Caco-2 (cell line): ENCODE results near the gene FGFRL1. TPM values are rescaled to one million over a fixed set of nuclear protein-coding genes. Genes with fewer than 3 reads are reported as not detected.

ENCODE experiments used
- BruUV-seq: library from RNA; stranded (reverse); fragments of 400-500 nt; replicated peaks from 2 replicates; lab custom pipeline; 2021; lab: Mats Ljungman, UMichigan
- CTCF ChIA-PET: fragments of 300-600 bp; sonication (Branson Sonifier 250); formaldehyde crosslinking; loops from one replicate; lab custom pipeline; 2022; ENCODE audit warnings: antibody characterized with exemption; lab: Charles Lee
- POLR2A ChIA-PET: fragments of 300-600 bp; sonication (Branson Sonifier 250); formaldehyde crosslinking; loops from one replicate; lab custom pipeline; 2022; ENCODE audit warnings: antibody characterized with exemption; lab: Charles Lee
- DNase-seq, 2 experiments: peaks; one replicate each; pipeline versions ENCODE4 v3.0.0 to v3.0.0-alpha.2; 2020 to 2022
- H3K27me3 ChIP-seq: replicated peaks from 2 replicates; pipeline ENCODE4 v1.6.0; 2011; ENCODE audit warnings: low read length; ENCODE audit not compliant: control insufficient read depth, insufficient read depth
- H3K36me3 ChIP-seq: 2 replicates; pipeline ENCODE4 v1.5.1; 2011; ENCODE audit warnings: low read length; ENCODE audit not compliant: control insufficient read depth, insufficient read depth
- H3K4me1 ChIP-seq: fragments of 250-450 bp; sonication (Bioruptor Pico); 2 replicates; pipeline ENCODE4 v1.5.1; 2020; ENCODE audit warnings: mild to moderate bottlenecking
- H3K4me3 ChIP-seq: 2 replicates; pipeline ENCODE4 v1.5.1; 2011; ENCODE audit warnings: low read depth, mild to moderate bottlenecking, control low read depth, low read length
- H3K9me3 ChIP-seq: fragments of 250-450 bp; sonication (Bioruptor Pico); 2 replicates; pipeline ENCODE4 v1.5.1; 2020; ENCODE audit warnings: mild to moderate bottlenecking, moderate library complexity
- H3K27ac Mint-ChIP-seq: one replicate; pipeline ENCODE4 v1.8.0; 2022; ENCODE audit warnings: mixed read lengths; ENCODE audit not compliant: unreplicated experiment
- H3K27me3 Mint-ChIP-seq: one replicate; pipeline ENCODE4 v1.8.0; 2022; ENCODE audit warnings: mixed read lengths; ENCODE audit not compliant: insufficient read depth, unreplicated experiment
- H3K36me3 Mint-ChIP-seq: one replicate; pipeline ENCODE4 v1.8.0; 2022; ENCODE audit warnings: mild to moderate bottlenecking, mixed read lengths; ENCODE audit not compliant: insufficient read depth, unreplicated experiment
- H3K4me1 Mint-ChIP-seq: one replicate; pipeline ENCODE4 v1.8.0; 2022; ENCODE audit warnings: low read depth, mixed read lengths; ENCODE audit not compliant: unreplicated experiment
- H3K4me3 Mint-ChIP-seq: one replicate; pipeline ENCODE4 v1.8.0; 2022; ENCODE audit warnings: mild to moderate bottlenecking, moderate library complexity, mixed read lengths; ENCODE audit not compliant: unreplicated experiment
- H3K9me3 Mint-ChIP-seq: one replicate; pipeline ENCODE4 v1.8.0; 2022; ENCODE audit warnings: mixed read lengths; ENCODE audit not compliant: unreplicated experiment
- intact Hi-C: fragments of 100-400 bp; cut with micrococcal nuclease; formaldehyde crosslinking; loops from one replicate; pipeline ENCODE4 v1.10.0; 2022; ENCODE audit not compliant: unreplicated experiment
- total RNA-seq: library from RNA; stranded (reverse); gene quantifications from 2 replicates; pipeline ENCODE4 v1.2.3, GENCODE V29; 2022
- TF ChIP-seq, protein P1 (sequence below), 2 experiments: fragments of 200-600 bp in 1 of 2; IDR thresholded peaks; 1 replicate in 1 of 2; 2 replicates in 1 of 2; pipeline versions ENCODE4 v1.5.1 to v1.8.0; 2011 to 2022; ENCODE audit warnings: antibody characterized with exemption in 1 of 2, control low read depth in 1 of 2, inconsistent platforms in 1 of 2, low read depth in 1 of 2, low read length in 1 of 2, mild to moderate bottlenecking in 1 of 2, moderate library complexity in 1 of 2; ENCODE audit not compliant: insufficient read depth in 1 of 2, severe bottlenecking in 1 of 2, unreplicated experiment in 1 of 2

Gene FGFRL1
- total RNA-seq, 1 experiment from 2014 or later: 26.0 TPM

DNA sequence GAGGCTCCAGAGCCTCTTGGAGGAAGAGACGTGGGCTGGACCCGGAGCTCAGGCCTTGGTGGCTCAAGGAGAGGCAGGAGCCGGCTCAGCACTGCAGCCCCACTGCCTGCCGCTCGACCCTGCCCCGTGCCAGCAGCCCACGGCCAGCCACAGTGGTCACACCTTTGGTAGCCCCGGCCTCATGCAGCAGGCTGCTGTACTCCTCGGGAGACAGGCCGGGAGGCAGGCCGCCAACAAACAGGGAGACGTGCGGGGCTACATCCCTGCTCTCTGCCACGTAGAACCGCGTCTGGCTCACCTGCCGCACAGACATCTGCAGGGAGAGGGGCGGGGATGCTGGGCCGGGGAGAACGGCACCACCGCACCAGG is 45.7 kb upstream of the FGFRL1 start:
- CTCF ChIA-PET: no interaction called here
- H3K4me3 ChIP-seq: no peak overlapping the region
- Mint-ChIP-seq H3K27ac (no peak overlapping the region), H3K36me3 (peaks cover 14% of the 10 kb centered on the region), H3K9me3 (no peaks in the 10 kb centered on the region), H3K4me3 (no peak overlapping the region), H3K27me3 (no peaks in the 10 kb centered on the region), H3K4me1 (no peaks in the 10 kb centered on the region)
- POLR2A ChIA-PET: no interaction called here
- no TSS peak for BruUV-seq
- intact Hi-C loops: no loop called here
- no peaks in the 10 kb centered on the region for H3K4me1 ChIP-seq
- TF ChIP-seq, protein P1, sequence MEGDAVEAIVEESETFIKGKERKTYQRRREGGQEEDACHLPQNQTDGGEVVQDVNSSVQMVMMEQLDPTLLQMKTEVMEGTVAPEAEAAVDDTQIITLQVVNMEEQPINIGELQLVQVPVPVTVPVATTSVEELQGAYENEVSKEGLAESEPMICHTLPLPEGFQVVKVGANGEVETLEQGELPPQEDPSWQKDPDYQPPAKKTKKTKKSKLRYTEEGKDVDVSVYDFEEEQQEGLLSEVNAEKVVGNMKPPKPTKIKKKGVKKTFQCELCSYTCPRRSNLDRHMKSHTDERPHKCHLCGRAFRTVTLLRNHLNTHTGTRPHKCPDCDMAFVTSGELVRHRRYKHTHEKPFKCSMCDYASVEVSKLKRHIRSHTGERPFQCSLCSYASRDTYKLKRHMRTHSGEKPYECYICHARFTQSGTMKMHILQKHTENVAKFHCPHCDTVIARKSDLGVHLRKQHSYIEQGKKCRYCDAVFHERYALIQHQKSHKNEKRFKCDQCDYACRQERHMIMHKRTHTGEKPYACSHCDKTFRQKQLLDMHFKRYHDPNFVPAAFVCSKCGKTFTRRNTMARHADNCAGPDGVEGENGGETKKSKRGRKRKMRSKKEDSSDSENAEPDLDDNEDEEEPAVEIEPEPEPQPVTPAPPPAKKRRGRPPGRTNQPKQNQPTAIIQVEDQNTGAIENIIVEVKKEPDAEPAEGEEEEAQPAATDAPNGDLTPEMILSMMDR (IDR thresholded peaks at IDR 0.05; ENCODE audit: insufficient read depth in 1 of 2, low read depth in 1 of 2, low read length in 1 of 2, severe bottlenecking in 1 of 2, unreplicated experiment in 1 of 2): no peak
- no peaks in the 10 kb centered on the region; the same call in 1 of the 2 replicates for H3K36me3 ChIP-seq
- no peaks in the 10 kb centered on the region for H3K9me3 ChIP-seq
- H3K27me3 ChIP-seq: no peaks in the 10 kb centered on the region
- DNase-seq: no peak

DNA sequence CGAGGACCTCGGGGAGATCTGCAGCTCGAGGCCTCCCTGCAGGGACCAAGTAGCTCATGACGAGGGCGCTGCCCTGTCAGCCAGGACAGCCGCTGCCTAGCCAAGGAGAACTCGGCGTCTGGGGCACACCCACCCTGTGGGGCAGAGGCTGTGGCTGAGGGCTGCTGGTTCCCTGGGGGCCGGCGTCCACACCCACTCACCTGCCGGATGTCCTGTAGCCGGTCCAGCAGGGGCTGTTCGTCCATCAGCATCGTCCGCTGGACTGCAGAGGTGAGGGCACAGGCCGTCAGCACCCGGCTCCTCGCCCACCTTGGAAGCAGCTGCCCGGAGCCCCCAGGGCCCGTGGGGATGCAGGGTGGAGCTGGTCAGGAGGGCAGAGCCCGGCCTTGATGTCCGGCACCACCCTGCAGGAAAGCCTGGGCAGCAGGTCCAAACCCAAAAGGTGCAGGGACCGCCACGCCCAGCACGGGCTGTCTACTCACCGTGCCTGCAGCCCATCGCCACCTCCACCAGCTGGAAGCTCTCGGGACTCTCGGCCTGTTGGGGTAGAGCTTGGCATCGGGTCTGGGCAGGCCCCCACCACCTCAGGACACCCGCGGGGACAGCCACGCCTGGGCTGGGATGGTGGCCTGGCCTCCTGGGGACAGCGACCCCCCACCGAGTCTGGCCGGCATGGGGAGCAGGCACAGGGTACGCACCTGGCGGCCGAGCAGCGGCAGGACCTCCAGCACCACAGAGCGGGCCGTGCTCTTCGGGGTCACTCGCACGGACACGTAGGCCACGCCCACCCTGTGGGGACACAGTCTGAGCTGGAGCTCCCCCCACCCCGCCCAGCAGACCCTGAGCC is 44.9 kb upstream of the FGFRL1 start:
- H3K9me3 ChIP-seq: no peaks in the 10 kb centered on the region
- intact Hi-C loops: no loop called here
- POLR2A ChIA-PET: no interaction called here
- H3K4me1 ChIP-seq: no peaks in the 10 kb centered on the region
- TF ChIP-seq, protein P1 (IDR thresholded peaks at IDR 0.05; ENCODE audit: insufficient read depth in 1 of 2, low read depth in 1 of 2, low read length in 1 of 2, severe bottlenecking in 1 of 2, unreplicated experiment in 1 of 2): no peak
- DNase-seq: no peak
- no TSS peak for BruUV-seq
- Mint-ChIP-seq H3K4me3 (no peak overlapping the region), H3K27ac (no peak overlapping the region), H3K4me1 (no peaks in the 10 kb centered on the region), H3K27me3 (no peaks in the 10 kb centered on the region), H3K36me3 (peaks cover 13% of the 10 kb centered on the region), H3K9me3 (no peaks in the 10 kb centered on the region)
- H3K36me3 ChIP-seq: no peaks in the 10 kb centered on the region; the same call in 1 of the 2 replicates
- H3K4me3 ChIP-seq: no peak overlapping the region
- CTCF ChIA-PET: no interaction called here
- H3K27me3 ChIP-seq: no peaks in the 10 kb centered on the region

DNA sequence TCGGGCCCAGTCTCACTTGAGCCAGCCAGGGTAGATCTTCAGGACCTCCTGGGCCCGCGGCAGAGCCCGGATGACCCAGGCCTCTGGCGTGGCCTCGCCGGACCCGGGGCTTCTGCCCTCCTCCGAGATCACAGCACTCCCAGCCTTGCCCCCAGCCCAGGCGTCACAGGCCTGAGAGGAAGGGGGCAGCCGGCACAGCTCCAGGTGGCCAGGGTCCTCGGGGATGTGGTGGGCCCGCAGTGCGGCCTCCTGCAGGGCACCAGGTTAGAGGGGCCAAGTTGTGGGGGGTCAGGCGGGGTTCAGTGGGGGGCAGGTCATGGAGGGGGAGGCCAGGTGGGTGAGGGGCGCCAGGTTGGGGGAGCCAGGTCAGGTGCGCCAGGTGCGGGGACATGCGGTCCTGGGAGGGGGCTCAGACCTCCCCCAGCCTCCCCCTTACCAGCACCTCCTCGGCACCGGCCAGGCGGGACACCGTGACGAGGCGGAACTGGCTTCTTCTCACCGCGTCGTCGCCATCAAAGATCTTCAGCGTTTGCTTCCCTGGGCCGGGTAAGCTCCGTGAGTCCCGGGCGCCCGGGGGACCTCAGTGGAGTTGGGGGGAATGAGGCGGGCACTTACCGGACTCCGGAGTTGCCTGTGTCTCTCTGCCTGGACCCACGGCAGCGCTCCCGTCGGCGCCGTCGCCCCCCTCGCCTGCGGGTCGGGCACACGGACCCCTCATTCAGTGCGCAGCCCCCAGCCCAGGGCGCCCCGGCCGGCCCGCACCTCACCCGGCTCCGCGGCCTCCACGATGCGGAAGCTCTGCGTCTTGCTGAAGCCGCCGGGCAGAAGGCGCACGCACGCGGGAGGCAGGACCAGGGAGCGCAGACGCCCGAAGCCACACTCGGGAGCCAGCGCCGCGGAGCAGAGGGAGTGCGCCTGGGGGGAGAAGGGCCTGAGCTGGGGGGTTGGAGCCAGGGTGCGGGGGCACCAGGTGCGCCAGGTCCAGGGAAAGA is 44.0 kb upstream of the FGFRL1 start:
- ChIA-PET POLR2A (no interaction called here), CTCF (no interaction called here)
- Mint-ChIP-seq H3K9me3 (no peaks in the 10 kb centered on the region), H3K36me3 (peaks cover 13% of the 10 kb centered on the region), H3K27me3 (no peaks in the 10 kb centered on the region), H3K4me3 (no peak overlapping the region), H3K4me1 (no peaks in the 10 kb centered on the region), H3K27ac (no peak overlapping the region)
- TF ChIP-seq, protein P1 (IDR thresholded peaks at IDR 0.05; ENCODE audit: insufficient read depth in 1 of 2, low read depth in 1 of 2, low read length in 1 of 2, severe bottlenecking in 1 of 2, unreplicated experiment in 1 of 2): no peak
- Histone ChIP-seq H3K9me3 (no peaks in the 10 kb centered on the region), H3K4me1 (peaks cover 5% of the 10 kb centered on the region; the same call in 1 of the 2 replicates), H3K4me3 (no peak overlapping the region), H3K36me3 (no peaks in the 10 kb centered on the region; the same call in 1 of the 2 replicates), H3K27me3 (no peaks in the 10 kb centered on the region)
- intact Hi-C loops: no loop called here
- DNase-seq: no peak
- no TSS peak for BruUV-seq
